GM19240 (cell line): ENCODE results near the gene SRPK2.
"Not testable (repeated sequence)": the region's sequence is repeated elsewhere in the genome, so short reads cannot be mapped to it uniquely, and the experiment has no call there.

Experiments
- DNase-seq: peaks from one replicate; pipeline ENCODE4 v3.0.0; 2011; ENCODE audit warnings: low spot score; ENCODE audit not compliant: insufficient read length

Gene SRPK2

DNA sequence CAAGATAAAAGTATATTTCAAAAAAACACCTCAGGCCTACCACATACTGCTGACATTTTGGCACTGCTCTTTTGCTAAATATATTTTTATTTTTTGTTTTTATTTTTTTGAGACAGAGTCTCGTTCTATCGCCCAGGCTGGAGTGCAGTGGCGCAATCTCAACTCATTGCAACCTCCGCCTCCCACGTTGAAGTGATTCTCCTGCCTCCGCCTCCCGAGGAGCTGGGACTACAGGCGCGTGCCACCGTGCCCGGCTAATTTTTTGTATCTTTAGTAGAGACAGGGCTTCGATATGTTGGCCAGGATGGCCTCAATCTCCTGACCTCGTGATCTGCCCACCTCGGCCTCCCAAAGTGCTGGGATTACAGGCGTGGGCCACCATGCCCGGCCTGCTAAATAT, 193.8 kb downstream of the SRPK2 start:
- DNase-seq, result not testable (repeated sequence)

DNA sequence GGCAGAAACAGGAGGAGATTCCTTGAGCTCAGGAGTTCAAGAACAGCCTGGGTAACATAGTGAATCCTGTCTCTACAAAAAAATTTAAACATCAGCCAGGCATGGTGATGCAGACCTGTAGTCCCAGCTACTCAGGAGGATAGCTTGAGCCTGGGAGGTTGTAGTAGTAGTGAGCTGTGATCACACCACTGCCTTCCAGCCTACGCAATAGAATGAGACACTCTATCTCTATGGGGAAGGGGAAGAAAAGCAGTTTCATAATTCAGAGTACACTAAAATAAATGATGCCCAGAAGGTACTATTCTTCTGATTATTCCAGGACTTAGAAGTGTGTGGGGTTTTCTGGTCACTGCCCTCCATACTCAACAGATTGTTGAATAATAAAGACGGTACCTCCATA, 197.4 kb downstream of the SRPK2 start:
- DNase-seq, result no peak

DNA sequence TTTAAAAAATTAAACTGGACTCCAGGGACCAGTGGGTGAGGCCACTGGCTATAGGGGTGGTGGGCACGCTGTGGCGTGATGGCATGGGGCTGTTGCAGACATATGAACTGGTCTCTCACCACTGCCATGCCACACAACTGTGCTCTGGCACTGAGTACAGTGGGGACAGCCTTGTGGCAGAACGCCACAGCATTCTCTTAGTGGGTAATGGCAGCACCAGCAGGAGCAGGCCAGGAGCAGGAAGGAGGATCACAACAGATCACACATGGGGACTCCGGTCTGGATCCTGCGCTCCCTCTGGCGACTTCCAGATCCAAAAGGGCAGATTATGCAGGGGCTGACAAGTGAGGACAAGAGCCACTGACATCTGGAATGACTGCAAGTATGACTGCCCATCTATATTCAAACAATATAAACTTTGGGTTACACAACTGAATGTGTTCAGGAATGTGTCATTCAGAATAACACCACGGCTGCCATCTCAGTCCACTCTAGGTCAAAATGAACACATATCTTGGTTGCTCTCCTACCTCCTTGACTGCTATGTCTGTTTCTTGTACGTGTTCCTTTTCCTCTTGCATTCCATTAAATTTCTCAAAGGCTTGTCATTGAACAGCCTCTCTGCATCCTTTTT, 198.7 kb downstream of the SRPK2 start:
- DNase-seq, result no peak

DNA sequence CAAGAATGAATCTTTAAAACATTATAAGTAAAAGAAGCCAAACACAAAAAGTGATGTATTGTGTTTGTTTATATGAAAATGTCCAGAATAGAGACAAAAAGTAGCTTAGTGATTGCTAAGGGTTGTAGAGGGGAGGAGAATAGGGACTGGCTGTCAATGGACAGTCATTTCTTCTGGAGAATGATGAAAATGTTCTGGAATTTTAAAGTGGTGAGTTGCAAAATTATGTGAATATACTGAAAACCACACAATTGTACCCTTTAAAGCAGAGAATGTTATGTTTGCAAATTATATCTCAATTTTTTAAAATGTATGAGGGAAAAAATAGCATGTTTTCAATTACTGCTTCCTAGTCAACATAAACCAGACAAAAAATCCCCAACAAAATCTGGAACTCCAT, 200.5 kb downstream of the SRPK2 start:
- no peak for DNase-seq

DNA sequence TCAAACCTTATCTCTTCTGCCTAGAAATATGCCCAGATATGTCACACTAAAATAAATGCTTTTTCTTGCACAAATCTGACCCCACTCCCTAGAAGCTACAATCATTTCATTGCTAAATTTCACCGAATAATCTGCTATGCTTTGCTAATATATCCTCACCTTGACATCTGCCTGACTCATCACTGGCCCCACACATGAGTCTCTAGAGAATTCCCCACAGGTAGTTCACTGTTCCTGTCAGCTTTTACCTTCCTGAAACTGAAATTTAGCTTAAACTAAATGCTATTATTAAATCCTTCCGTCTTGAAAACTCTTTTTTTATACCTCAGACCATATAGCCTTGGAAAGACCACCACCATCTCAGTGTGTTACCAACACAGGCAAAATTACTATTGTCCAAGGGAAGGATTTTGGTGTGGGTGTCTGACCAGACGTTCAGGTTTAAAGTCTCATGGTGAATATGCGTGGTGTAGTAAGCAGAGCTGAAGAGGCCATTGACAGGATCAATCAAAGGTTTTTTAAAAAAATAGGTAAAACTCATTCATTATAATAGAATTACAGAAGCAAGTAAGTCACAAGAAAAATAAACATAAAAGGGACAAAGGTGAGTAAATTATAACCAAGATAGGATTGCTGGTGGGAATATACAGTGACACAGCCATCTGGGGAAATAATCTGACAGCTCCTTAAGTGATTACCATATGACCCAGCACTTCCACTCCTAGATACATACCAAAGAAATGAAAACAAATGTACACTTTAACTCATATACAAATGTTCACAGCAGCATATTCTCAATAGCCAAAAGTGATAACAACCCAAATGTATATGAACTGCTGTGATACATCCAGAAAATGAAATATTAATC, 201.2 kb downstream of the SRPK2 start:
- no peak for DNase-seq

DNA sequence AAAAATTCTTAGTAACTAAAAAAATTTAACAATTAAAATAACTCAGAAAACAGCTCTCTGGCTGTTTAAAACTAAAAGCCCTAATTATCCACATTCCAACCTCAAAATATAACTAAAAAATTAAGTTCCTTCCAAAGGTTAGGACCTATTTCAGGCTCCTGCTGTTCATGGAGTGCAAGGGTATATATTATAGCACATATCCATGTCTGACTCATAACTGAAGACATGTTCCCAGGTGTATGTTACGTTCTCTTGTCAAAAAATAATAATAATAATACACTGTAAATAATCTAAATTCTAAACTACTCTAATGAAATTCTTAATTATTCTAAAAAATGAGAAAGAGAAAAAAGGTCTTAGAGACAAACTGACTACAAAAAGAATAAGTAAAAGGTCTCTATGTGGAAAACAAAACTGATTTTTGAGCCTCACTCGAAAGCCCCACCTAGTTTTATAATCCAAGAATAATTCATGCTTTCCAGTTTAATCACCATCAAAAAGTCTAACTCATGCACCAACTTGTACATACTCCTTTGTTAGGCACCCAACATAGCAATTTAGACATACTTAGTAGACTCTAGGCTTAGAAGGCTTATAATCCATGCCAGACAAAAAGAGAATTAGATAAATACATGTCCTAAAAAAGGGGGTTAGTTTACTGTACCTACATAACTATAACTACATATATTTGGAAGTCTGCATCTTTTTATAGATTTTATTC, 203.3 kb downstream of the SRPK2 start:
- no peak for DNase-seq

DNA sequence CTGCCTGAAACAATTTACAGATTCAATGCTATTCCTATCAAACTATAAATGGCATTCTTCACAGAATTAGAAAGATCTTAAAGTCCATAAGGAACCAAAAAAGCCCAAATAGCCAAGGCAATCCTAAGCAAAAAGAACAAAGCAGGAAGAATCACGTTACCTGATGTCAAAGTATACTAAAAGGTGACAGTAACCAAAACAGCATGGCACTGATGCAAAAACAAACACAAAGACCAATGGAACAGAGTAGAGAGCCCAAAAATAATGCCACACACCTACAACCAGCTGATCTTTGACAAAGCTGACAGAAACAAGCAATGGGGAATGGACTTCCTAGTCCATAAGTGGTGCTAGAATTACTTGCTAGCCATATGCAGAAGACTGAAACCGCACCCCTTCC, 208.7 kb downstream of the SRPK2 start:
- DNase-seq, result no peak

DNA sequence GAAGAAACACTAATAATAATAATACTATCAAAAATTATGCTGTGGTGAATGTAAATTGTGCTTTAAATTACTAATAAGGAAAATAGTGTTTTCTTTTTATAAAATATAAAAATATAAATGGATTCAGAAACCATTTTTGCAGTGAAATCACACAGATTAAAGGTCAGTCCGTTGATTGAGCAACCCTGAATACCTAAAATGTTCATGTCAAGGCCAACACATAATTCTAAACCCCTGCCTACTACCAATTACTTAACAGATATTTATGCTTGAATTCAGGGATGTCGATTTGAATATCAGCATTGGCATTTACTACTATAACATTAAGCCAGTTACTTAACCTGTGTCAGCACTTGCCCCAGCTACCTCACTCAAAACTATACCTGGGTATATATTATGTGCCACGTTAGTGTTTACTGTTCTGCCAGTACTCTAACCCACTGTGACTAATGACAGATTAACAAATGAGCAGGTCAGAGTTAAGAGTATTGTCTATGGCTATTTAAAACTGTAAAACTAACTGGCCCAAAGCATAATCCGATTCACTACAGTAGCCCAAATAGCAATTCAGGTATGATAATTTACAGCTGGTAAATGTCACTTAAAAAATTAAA, 209.7 kb downstream of the SRPK2 start:
- DNase-seq, result no peak

DNA sequence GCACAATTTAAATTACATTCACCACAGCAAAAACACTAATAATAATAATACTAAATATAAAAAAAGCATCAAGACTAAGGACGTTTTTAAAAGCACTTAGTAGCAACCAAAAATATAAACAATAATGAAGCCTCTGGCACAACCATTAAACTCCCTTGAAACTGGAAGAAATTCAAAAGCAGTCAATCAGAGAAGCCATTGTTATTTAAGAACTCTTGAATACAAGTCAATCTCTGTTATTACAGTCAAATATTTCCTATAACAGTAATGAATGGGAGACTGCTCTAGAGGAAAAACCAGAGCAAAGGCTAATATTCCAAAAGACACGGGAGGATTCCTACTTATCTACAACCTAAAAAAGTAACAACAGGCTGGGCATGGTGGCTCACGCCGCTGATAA, 210.5 kb downstream of the SRPK2 start:
- DNase-seq, result no peak

DNA sequence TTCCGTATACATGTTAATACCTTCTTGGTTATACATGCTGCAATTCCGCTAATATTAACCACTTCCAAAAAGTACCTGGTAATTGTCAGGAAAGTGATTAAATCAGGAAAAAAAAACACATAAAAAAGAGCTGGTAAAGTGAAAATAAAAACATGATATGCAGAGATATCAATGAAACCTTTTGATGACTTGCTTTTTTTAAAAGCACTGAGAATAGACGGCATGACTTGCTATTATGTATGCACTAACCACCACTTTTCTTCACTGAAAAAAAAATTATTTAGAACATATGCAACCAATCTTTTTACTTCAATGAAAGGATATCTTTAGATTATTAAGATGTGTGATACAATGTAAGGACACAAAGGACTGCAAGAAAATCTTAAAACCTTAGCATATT, 211.7 kb downstream of the SRPK2 start:
- DNase-seq, result no peak

DNA sequence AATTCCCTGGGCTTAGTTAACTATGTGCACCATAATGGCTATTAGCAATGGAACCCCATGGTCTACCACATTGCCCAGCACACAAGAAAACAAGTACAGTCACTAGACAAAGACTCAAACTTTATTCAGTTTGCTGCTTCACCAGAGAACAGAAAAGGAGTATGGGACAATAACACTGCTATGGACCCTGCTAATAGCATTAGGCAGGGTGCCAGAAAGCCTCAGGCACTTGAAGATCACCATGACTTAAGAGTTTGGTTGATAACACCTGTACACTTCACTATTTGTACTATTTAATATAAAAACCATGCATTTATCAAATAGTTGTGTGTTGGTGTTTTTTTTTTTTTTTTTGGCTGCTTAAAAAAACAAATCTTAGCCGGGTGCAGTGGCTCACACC, 215.1 kb downstream of the SRPK2 start:
- no peak for DNase-seq

DNA sequence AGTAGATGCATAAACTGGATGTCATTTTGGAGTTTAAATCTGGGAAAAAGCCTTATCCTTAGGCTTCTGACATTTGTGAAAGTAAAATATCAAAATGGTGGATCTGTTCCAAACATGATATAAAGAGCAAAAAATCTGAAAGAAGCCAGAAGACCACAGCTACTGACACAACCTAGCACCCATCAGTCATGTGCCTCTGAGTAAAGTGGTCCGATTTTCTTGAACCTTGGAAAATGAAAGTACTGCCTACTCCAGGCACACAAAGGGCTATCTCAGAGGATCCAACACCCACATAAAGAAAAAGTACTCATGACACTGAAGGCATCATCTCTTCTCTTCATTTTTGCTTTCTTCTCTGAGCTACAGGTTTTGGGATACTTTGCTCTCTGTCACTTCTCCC, 224.0 kb downstream of the SRPK2 start:
- no peak for DNase-seq

DNA sequence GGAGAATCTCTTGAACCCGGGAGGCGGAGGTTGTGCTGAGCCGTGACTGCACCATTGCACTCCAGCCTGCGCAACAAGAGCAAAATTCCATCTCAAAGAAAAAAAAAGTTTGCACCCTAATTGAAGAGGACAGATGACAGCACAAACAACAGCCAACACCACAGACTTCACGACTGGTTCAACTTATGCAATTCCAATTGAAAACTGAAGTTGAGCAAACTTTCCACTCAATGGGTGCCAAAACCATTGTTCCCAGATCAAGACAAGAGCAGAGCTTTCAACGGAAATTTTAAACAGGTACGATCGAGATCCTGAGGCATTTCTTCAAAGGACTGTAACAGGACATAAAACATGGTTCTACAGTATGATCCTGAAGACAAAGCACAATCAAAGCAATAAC, 225.0 kb downstream of the SRPK2 start:
- DNase-seq, result no peak

DNA sequence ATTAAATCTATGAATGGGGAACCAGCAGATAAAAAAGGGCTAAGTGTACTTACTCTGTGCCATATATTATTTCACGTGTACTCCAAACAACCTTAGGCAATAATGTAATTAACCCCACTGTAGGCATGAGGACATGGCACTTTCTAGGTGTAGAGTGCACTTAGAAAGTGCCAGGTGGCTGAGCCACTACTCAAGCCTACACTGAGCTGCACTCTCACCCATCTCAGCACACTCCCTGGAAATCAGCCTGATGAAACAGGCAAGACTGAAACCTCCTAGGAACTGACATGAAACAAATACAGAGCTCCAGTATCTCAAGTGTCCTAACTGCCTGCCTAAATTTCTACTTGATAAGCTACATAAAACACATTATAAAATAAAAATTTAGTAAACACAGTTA, 227.4 kb downstream of the SRPK2 start:
- DNase-seq, result no peak

DNA sequence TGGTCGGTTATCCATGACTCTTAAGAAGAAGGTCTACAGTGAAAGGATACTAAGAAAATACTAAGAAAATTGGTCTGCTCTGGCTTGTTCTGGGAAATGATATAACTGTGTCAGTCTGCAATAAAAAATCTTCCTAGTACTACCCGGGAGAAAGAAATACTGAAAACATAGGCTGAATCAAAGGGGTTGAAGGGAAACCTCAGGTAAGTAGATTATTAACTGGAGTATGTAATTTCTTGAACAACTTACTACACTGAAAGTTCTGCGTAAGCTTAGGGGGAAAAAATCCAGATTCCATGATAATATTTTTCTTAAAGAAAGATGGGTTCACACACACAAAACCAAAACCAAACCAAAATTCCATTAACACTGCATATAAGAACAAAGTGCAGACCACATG, 231.4 kb downstream of the SRPK2 start:
- DNase-seq, result no peak

DNA sequence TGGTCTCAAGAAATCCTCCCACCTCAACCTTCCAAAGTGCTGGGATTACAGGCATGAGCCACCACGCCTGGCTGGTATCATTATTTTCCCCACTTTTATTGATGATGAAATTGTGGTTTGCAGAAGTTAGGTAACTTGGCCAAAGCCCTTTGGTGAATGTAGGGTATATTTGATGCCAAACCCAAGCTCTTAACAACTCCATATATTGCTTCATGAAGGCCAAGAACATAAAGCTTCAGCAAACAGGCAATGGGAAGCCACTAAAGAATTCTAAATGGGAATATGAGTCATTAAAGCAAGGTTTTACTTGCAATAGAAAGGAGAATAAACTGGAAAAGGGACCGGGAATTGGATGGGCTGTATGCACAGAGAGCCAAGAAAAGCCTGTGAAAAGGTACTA, 232.0 kb downstream of the SRPK2 start:
- no peak for DNase-seq

DNA sequence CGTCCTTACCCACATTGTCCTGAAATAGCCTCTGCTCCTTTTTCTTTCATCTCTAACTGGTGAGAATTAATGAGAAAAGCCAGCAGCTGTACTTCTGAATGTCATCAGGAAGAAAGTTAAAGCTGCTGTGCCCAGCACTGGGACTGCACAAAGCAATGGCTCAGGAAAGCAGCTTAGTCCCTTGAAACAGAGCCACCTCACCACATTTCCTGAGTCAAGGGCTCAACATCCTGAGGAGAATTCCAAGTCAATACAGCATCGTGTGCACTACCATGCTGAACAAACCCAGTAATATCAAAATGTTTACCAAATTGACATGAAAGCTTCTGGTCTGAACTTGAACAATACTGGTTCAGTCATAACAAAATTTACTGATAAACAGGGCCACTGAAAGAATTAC, 234.6 kb downstream of the SRPK2 start:
- DNase-seq, result no peak

DNA sequence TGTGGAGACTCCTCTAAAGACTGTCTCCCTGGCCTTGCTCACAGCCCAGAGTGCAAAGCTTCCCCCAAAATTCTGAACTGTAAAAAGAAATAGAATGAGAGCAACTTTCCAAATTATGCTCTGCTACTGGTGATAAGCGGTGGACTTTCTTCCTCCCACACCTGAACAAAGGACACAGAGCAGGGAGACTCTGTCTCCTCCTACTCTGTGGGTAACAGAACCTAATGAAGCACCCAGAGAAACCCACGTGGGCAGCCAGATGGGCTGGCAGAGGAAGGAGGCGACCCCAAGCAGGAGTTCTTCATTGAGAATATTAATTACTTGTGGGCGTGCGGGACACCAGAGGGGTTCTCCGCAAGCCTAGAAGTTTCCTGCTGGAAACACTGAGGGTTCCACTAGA, 235.2 kb downstream of the SRPK2 start:
- no peak for DNase-seq

DNA sequence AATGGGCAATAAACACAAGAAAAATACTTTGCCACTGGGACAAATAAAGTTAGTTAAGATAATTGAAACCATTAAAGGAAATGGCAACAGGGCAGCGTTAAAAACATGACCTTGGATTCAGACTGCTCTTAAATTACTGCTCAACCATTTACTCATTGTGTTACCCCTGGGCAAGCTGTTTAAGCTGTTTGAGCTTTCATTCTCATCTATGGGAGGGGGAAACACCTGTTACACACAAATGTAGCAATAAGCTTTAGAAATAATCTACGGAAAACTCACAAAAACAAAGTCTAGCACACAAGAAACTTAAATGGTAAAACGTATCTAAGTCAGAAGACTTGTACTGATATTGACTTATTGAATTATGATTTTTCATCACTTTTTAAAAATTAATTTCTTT, 237.6 kb downstream of the SRPK2 start:
- DNase-seq, result no peak

DNA sequence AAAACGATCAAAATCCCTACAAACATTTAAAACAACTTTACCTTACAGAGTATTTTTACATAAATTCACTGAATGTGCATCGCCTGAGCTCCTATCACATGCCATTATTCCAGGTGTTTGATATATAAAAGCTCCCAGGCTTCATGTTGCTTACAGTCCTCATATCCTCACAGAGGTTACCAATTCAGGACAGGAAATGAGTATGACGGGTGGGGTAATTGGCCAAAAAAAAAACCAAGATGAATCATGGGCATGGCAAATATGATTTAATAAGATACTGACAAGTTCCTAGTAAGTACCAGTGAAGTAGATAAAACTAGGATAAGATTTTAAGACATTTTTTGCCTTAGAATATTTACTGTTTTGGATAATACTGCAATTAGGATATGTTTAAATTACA, 238.9 kb downstream of the SRPK2 start:
- DNase-seq, result no peak

DNA sequence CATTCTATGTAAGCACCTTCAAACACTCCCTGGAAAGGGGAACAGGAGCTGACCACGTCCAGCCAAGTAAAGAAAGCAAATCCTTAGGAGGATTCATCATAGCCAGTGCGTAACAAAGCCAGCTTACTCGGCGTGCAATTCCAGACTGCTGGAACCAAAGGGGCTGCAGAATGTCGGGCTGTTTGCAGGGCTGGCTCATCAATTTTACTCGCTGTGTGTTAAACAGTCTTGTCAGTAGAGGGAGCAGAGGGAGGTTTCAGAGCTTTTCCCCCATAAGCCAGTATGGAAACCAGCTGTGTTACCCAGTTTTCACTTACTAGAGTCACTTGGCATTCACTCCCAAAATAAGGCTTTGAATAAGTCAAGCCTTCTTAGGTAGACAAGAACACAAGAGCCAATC, 247.7 kb downstream of the SRPK2 start:
- DNase-seq, result no peak

DNA sequence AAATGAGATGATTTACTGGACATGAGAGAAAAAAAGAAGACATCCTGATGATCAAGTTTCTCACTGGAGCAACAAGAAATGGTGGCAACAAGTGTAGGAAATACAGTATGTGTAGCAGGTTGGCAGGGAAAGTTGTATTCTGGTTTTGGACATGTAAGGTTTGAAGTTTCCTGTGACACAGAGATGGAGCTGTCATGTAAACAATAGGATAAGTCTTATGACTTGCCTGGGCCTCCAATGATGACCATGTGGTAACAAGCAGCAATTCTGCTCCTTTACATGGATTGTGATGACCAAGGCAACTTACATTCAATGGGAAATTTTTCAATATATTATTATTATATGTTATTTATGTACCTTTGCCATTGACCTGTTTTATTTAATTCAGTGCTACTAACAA, 249.3 kb downstream of the SRPK2 start:
- DNase-seq, result no peak
